Naive B cell (primary cell): ENCODE results near the gene RNF168. TPM values are rescaled to one million over a fixed set of nuclear protein-coding genes. Genes with fewer than 3 reads are reported as not detected.
A peak's percentile ranks its signal among the peaks of the same experiment; 100 is the strongest.
"Not testable (repeated sequence)": the region's sequence is repeated elsewhere in the genome, so short reads cannot be mapped to it uniquely, and the experiment has no call there.

Experiments
- ATAC-seq, 2 donors: fragments of 150-1000 bp; cut with Tn5 transposase; 2 replicates each; pipeline ENCODE4 v1.10.0; 2021; ENCODE audit warnings: low read depth in 2 of 2, mild to moderate bottlenecking in 2 of 2, moderate library complexity in 2 of 2
- DNase-seq: peaks from one replicate; pipeline ENCODE4 v3.0.0; 2022
- H3K27ac Mint-ChIP-seq, 6 donors: one replicate each; pipeline ENCODE4 v1.8.0; 2020 to 2022; ENCODE audit warnings: mild to moderate bottlenecking in 6 of 6, mixed read lengths in 6 of 6, moderate library complexity in 5 of 6, inconsistent platforms in 2 of 6
- H3K27me3 Mint-ChIP-seq, 3 donors: one replicate each; pipeline ENCODE4 v1.8.0; 2021 to 2022; ENCODE audit warnings: mixed read lengths in 3 of 3, mild to moderate bottlenecking in 1 of 3
- H3K36me3 Mint-ChIP-seq, 2 donors: one replicate each; pipeline ENCODE4 v1.8.0; 2020 to 2022; ENCODE audit warnings: mixed read lengths in 2 of 2, inconsistent platforms in 1 of 2, mild to moderate bottlenecking in 1 of 2
- H3K4me1 Mint-ChIP-seq, 3 donors: one replicate each; pipeline ENCODE4 v1.8.0; 2020 to 2022; ENCODE audit warnings: mixed read lengths in 3 of 3, inconsistent platforms in 1 of 3, mild to moderate bottlenecking in 1 of 3, moderate library complexity in 1 of 3
- H3K4me3 Mint-ChIP-seq, 8 donors: one replicate each; pipeline ENCODE4 v1.8.0; 2020 to 2022; ENCODE audit warnings: mild to moderate bottlenecking in 8 of 8, mixed read lengths in 8 of 8, moderate library complexity in 8 of 8, inconsistent platforms in 2 of 8
- H3K9me3 Mint-ChIP-seq, 7 donors: one replicate each; pipeline ENCODE4 v1.8.0; 2020 to 2022; ENCODE audit warnings: mixed read lengths in 7 of 7, mild to moderate bottlenecking in 5 of 7, inconsistent platforms in 2 of 7, moderate library complexity in 1 of 7
- polyA plus RNA-seq, 6 donors: library from polyadenylated mRNA; unstranded; fragments of 300-500 nt; fragmentation: Illumina TruSeq; gene quantifications; one replicate each; pipeline ENCODE4 v1.2.3, GENCODE V29; 2021; ENCODE audit warnings: low read depth in 6 of 6

The RNF168 gene
- polyA plus RNA-seq, 6 donors from 2014 or later, result 4.4 to 12.8 (median 7.8) TPM

DNA sequence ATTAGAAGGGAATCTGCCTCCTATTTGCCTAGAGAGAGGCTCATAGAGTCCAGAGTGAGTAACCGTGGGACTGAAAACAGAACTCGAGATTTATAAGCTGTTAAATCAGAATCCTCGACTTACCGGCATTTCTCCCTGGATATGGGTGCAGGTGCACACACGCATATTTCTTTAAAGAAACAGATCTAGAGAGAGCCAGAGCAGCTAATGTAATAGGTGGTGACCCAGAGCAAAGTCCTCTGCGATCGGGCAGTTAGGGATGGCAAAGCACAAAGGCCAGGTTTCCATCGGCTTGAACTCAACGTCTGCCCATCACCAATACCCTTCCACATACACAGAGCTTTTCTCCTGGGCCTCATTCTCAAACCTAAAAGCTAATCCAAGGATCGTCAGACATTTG is 13.8 kb downstream of the RNF168 start:
- no peak for ATAC-seq
- Mint-ChIP-seq H3K27me3 (no peaks in the 10 kb centered on the region), H3K4me3 (no peak overlapping the region), H3K4me1 (peaks cover 6 to 13% (median 8%) of the 10 kb centered on the region in 3 donors), H3K36me3 (peaks cover 8 to 21% of the 10 kb centered on the region in 2 donors), H3K9me3 (no peaks in the 10 kb centered on the region), H3K27ac (no peak overlapping the region)
- no peak for DNase-seq

DNA sequence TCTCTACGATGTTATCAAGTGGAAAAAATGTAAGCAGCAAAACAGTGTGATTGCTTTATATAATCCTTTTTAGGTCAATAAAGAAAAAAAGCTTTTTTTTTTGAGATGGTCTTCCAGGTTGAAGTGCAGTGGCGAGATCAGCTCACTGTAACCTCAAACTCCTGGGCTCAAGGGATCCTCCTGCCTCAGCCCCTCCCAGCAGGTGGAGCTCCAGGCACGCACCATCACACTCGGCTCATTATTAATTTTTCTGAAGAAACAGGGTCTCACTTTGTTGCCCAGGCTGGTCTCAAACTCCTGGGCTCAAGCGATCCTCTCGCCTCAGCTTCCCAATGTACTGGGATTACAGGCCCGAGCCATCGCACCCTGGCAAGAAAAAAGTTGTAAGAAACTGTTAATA is 17.3 kb downstream of the RNF168 start:
- peaks cover 16 to 20% of the 10 kb centered on the region in 2 donors for H3K36me3 Mint-ChIP-seq
- ATAC-seq (no peak), DNase-seq (no peak)
- no peaks in the 10 kb centered on the region for H3K9me3 Mint-ChIP-seq
- H3K27me3 Mint-ChIP-seq, result no peaks in the 10 kb centered on the region
- H3K4me3 Mint-ChIP-seq, result no peak overlapping the region
- H3K27ac Mint-ChIP-seq, result no peak overlapping the region
- peaks cover 0 to 9% (median 6%) of the 10 kb centered on the region in 3 donors for H3K4me1 Mint-ChIP-seq

DNA sequence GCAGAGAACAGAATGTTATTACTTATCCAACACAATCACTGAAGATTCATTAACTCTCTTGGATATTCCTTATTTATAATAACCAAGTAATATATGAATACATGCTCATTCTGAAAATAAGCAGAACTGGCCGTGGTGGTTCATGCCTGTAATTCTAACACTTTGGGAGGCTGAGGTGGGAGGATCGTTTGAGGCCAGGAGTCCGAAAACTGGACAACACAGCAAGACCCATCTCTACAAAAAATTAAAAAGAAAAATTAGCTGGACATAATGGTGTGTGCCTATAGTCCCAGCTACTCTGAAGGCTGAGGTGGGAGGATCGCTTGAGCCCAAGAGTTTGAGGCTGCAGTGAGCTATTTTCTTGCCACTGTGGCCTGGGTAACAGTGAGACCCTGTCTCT is 25.9 kb downstream of the RNF168 start:
- ATAC-seq (no peak), DNase-seq (no peak)
- Mint-ChIP-seq H3K27me3 (no peaks in the 10 kb centered on the region), H3K4me1 (no peaks in the 10 kb centered on the region), H3K27ac (peak overlapping the region in 1 of 6 donors; percentile 24), H3K4me3 (no peak overlapping the region), H3K9me3 (no peaks in the 10 kb centered on the region), H3K36me3 (peaks cover under 1 to 22% of the 10 kb centered on the region in 2 donors)

DNA sequence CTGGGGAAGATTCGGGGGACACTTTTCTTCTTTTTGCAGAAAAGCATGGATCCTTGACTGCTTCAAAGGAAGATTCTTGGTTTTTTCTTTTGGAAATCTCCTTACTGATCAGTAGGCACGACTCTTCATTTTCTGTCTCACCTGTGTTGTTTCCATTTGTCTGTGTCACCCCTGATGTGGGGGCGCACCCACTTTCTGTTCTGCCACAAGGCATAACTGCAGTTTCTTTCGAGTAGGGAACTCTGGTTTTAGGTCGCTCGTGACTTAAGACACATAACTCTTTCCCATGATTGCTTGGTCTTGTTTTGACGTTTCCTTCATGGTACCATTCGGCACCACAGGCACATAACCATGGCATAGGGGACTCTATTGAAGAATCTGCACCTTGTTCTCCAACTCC is 31.3 kb downstream of the RNF168 start:
- Mint-ChIP-seq H3K9me3 (no peaks in the 10 kb centered on the region), H3K27me3 (no peaks in the 10 kb centered on the region), H3K27ac (peak overlapping the region in 1 of 6 donors; percentile 0), H3K4me1 (peaks cover 0 to 5% (median 2%) of the 10 kb centered on the region in 3 donors), H3K4me3 (no peak overlapping the region), H3K36me3 (peaks cover 10% of the 10 kb centered on the region in 2 donors)
- ATAC-seq (no peak), DNase-seq (no peak)

DNA sequence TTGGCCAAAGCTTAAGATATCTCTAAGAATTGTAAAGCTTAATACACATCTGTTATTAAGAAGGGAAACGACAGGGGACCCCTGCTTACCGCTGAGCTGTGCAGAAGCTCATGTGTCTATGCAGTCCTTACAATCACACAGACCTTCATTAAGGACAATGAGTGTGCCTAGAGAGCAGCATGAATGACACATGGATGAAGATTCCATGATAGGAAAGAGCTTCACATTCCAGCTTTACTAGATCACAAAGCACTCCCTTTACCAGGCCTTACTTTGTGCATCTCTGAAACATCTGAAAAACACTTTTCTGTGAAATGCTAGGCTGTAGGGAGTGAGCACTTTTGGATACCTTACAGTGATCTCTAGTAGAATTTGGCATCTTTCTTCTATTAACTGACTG is 32.0 kb downstream of the RNF168 start:
- Mint-ChIP-seq H3K4me3 (peak overlapping the region in 1 of 8 donors; percentile 47), H3K4me1 (peaks cover 0 to 5% (median 2%) of the 10 kb centered on the region in 3 donors), H3K36me3 (peaks cover 10% of the 10 kb centered on the region in 2 donors), H3K27me3 (no peaks in the 10 kb centered on the region), H3K27ac (no peak overlapping the region), H3K9me3 (no peaks in the 10 kb centered on the region)
- DNase-seq, result no peak
- ATAC-seq, result no peak

DNA sequence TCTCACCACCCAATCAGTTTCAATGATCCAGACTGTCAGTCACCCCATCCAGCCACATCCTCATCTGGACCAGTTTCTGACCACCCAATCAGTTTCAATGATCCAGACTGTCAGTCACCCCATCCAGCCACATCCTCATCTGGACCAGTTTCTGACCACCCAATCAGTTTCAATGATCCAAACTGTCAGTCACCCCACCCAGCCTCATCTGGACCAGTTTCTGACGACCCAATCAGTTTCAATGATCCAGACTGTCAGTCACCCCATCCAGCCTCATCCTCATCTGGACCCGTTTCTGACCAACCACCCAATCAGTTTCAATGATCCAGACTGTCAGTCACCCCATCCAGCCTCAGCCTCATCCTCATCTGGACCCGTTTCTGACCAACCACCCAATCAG is 33.4 kb downstream of the RNF168 start:
- not testable (repeated sequence) for H3K36me3 Mint-ChIP-seq, H3K4me1 Mint-ChIP-seq, H3K27ac Mint-ChIP-seq, DNase-seq, H3K4me3 Mint-ChIP-seq, H3K27me3 Mint-ChIP-seq, H3K9me3 Mint-ChIP-seq, ATAC-seq

DNA sequence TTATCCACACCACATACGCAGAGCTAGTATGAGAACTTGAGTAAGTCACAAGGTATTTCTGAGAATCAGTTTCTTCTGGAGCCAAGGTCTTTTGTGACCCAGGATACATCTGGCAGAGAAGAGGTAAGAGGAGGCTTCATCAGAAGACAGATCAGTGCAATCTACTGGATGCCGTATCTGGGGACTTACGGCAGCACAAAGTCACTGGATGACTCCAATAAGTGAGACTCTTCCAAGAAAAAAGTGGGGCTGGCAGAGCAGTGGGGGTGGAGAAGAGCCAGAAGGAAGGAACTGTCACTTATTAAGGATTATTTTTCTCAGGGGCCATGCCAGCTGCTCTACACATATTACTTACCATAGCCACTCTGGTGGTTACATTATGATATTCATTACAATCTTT is 39.8 kb downstream of the RNF168 start:
- no peaks in the 10 kb centered on the region for H3K36me3 Mint-ChIP-seq
- H3K4me3 Mint-ChIP-seq, result no peak overlapping the region
- peak overlapping the region in 3 of 6 donors; percentile 19 to 90 (median 54) for H3K27ac Mint-ChIP-seq
- peaks cover 0 to 6% (median 0%) of the 10 kb centered on the region in 7 donors for H3K9me3 Mint-ChIP-seq
- H3K4me1 Mint-ChIP-seq, result no peaks in the 10 kb centered on the region
- ATAC-seq (no peak), DNase-seq (no peak)
- no peaks in the 10 kb centered on the region for H3K27me3 Mint-ChIP-seq

DNA sequence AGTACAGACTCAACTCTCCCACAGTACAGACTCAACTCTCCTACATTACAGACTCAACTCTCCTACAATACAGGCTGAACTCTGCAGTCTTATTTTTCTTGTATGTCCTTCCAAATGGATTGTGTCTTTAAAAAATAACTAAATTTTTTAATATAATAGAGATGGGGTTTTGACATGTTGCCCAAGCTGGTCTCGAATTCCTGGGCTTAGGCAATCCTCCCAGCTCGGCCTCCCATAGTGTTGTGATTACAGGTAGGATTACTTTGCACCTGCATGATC is 40.2 kb downstream of the RNF168 start:
- Mint-ChIP-seq H3K9me3 (peaks cover 0 to 6% (median 0%) of the 10 kb centered on the region in 7 donors), H3K36me3 (no peaks in the 10 kb centered on the region), H3K4me3 (no peak overlapping the region), H3K27me3 (no peaks in the 10 kb centered on the region), H3K27ac (no peak overlapping the region), H3K4me1 (no peaks in the 10 kb centered on the region)
- ATAC-seq, result no peak
- no peak for DNase-seq

DNA sequence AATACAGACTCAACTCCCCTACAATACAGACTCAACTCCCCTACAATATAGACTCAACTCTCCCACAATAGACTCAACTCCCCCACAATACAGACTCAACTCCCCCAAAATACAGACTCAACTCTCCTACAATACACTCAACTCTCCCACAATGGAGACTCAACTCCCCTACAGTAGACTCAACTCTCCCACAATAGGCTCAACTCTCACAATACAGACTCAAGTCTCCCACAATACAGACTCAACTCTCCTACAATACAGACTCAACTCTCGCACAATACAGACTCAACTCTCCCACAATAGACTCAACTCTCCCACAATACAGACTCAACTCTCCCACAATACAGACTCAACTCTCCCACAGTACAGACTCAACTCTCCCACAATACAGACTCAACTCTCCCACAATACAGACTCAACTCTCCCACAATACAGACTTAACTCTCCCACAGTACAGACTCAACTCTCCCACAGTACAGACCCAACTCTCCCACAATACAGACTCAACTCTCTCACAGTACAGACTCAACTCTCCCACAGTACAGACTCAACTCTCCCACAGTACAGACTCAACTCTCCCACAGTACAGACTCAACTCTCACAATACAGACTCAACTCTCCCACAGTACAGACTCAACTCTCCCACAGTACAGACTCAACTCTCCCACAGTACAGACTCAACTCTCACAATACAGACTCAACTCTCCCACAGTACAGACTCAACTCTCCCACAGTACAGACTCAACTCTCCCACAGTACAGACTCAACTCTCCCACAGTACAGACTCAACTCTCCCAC is 40.7 kb downstream of the RNF168 start:
- H3K36me3 Mint-ChIP-seq, H3K9me3 Mint-ChIP-seq, H3K27ac Mint-ChIP-seq, DNase-seq, ATAC-seq, H3K4me3 Mint-ChIP-seq, H3K4me1 Mint-ChIP-seq, H3K27me3 Mint-ChIP-seq: not testable (repeated sequence)

DNA sequence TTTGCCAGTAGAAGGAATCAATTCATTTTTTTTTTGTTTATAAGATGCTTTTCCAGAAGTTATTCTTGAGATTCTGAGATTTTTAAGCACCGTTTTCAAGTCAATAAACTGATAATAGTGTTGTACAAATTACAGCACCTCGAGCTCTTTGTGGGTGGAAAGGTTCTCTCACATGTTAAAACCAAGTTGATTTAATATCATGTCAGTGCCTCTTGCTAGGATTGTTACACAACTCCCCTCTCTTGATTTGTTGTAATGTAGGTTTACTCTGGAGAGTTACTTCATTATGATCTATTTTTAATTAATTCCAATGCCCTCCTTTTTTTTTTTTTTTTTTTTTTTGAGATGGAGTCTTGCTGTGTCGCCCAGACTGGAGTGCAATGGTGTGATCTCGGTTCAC is 45.5 kb downstream of the RNF168 start:
- Mint-ChIP-seq H3K4me3 (no peak overlapping the region), H3K27me3 (no peaks in the 10 kb centered on the region), H3K27ac (peak overlapping the region in 2 of 6 donors; percentile 44 to 52), H3K36me3 (no peaks in the 10 kb centered on the region), H3K4me1 (peaks cover 0 to 3% (median 0%) of the 10 kb centered on the region in 3 donors), H3K9me3 (peaks cover 0 to 6% (median 0%) of the 10 kb centered on the region in 7 donors)
- DNase-seq, result no peak
- ATAC-seq, result no peak

DNA sequence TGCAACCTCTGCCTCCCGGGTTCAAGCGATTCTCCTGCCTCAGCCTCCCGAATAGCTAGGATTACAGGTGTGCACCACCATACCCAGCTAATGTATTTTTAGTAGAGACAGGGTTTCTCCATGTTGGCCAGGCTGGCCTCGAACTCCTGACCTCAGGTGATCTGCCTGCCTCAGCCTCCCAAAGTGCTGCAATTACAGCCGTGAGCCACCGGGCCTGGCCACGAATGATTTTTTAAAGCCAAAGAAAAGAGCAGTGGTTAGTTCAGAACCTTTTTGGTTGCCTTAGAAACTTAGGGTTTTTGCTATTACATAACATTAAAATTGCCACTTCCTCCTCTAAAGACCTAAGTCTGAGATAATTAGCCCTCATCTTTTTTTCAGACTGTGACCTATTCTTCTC is 46.1 kb downstream of the RNF168 start:
- DNase-seq (peak; percentile 7), ATAC-seq (peak; percentile 38 to 39)
- H3K27me3 Mint-ChIP-seq, H3K4me1 Mint-ChIP-seq, H3K9me3 Mint-ChIP-seq, H3K4me3 Mint-ChIP-seq, H3K36me3 Mint-ChIP-seq: not testable (repeated sequence)
- H3K27ac Mint-ChIP-seq, result peak overlapping the region in 2 of 6 donors; percentile 42 to 56

DNA sequence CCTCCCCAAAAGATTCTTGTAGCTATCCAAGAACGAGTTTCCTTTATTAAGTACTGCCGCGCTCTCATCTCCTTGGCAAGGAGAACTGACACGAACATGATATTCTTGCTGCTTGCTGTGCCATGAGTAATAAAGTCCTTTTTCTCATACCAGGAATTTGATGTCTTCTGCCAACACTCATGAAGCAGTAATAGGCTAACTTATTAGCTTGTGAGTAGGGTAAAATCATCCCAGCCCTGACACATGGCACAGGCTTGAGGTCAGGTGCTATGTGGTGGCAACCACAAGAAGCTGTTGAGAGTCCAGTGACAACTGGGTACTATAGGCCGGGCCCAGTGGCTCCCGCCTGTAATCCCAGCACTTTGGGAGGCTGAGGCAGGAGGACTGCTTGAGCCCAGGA is 48.6 kb downstream of the RNF168 start:
- Mint-ChIP-seq H3K4me1 (peaks cover 0 to 3% (median 0%) of the 10 kb centered on the region in 3 donors), H3K4me3 (no peak overlapping the region), H3K36me3 (no peaks in the 10 kb centered on the region), H3K9me3 (no peaks in the 10 kb centered on the region), H3K27me3 (no peaks in the 10 kb centered on the region), H3K27ac (peak overlapping the region in 1 of 6 donors; percentile 16)
- DNase-seq (no peak), ATAC-seq (no peak)

DNA sequence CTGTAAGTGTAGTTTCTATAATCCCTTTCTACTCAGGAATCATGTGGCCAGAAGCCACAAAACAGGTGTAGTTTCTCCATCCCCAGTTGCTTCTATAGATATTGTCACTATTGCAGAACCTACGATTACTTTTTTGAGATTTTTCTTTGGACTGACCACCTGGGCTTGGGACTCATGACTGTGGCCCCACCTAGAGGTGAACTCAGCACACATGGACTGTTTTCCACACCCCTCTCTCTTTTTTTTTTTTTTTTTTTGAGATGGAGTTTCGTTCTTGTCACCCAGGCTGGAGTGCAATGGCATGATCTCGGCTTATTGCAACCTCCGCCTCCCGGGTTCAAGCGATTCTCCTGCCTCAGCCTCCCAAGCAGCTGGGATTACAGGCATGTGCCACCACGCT is 58.2 kb downstream of the RNF168 start:
- H3K4me1 Mint-ChIP-seq, H3K36me3 Mint-ChIP-seq, H3K27ac Mint-ChIP-seq, DNase-seq, ATAC-seq, H3K4me3 Mint-ChIP-seq, H3K9me3 Mint-ChIP-seq, H3K27me3 Mint-ChIP-seq: not testable (repeated sequence)

DNA sequence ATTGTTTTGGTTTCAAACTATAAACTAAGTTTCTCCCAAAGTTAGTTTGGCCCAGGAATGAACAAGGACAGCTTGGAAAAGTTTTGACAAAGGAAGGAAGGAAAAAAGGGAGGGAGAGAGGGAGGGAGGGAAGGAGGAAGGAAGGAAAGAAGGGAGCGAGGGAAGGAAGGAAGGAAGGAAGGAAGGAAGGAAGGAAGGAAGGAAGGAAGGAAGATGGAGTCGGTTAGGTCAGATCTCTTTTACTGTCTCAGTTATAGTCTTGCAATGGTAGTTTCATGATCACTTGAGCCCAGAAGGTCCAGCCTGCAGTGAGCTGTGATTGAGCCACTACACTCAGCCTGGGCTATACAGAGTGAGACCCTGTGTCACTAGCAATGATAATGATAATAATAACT is 59.1 kb downstream of the RNF168 start:
- Mint-ChIP-seq H3K27ac (peak overlapping the region in 1 of 6 donors; percentile 58), H3K4me3 (no peak overlapping the region), H3K9me3 (no peaks in the 10 kb centered on the region), H3K4me1 (peaks cover 0 to 4% (median 3%) of the 10 kb centered on the region in 3 donors), H3K27me3 (no peaks in the 10 kb centered on the region), H3K36me3 (no peaks in the 10 kb centered on the region)
- ATAC-seq (no peak), DNase-seq (no peak)
